GM19328 (cell line): ENCODE measurements around the gene LRP5.
"Not testable (repeated sequence)": the region's sequence is repeated elsewhere in the genome, so short reads cannot be mapped to it uniquely, and the experiment has no call there.

Experiments used
- ATAC-seq: cut with Tn5 transposase; IDR thresholded peaks from one replicate; pipeline ENCODE4 v1.9.1; 2021; ENCODE audit warnings: mild to moderate bottlenecking, moderate library complexity; ENCODE audit not compliant: unreplicated experiment

The LRP5 gene

GRCh38 chr11:68459886-68460740 lies 147.7 kb downstream of the LRP5 start:
- ATAC-seq = peak; percentile 75

DNA sequence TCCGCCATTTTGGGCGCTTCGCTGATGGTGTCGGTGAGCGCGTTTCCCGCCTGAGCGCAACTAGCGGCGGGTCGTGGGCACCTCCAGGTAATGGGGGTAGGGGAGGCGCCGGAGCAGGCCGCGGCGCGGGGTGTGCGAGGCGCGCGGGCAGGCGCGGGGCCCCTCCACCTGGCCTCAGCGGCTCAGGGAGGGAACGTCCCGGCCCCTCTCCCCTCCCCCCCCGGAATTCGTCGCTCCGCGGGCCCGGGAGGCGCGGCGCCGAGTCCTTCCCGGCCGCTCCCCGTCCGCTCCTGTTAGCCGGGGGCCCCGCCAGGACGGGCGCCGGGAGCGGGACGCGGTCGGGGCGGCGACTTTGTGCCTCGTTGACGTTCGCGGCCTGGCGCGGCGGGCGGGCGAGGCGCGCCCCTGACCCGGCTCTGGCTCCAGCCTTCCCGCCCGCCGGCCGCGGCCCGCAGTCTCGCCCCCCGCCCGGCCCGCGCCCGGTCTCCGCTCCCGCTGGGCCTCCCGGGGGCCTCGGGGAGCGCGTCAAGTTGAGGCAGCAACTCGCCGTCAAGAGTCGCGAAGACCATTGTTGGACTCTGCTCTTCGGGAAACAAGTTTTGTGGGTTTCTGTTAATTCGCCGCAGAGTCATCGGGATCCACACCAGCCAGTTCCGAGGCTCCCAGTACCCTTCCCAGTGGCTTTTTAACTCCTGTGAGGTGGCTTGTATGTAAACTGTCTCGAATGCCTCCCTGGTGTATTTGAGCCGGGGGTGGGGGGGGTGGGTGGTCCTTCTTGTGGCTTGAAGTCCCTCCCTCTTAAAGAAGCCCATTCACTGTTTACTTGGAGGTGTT lies 148.6 kb downstream of the LRP5 start, which contains the start of gene PPP6R3:
TSS of gene PPP6R3 (plus strand) at position 12 of the 834 bp plus-strand sequence. CDS start 76,913 bp downstream, outside the sequence.
- peak; percentile 31 for ATAC-seq

GRCh38 chr11:68461575-68461917 lies 149.2 kb downstream of the LRP5 start:
- ATAC-seq = no peak

- no peak for ATAC-seq
Measured at GRCh38 chr11:68463714-68464113, 151.3 kb downstream of the LRP5 start.

DNA sequence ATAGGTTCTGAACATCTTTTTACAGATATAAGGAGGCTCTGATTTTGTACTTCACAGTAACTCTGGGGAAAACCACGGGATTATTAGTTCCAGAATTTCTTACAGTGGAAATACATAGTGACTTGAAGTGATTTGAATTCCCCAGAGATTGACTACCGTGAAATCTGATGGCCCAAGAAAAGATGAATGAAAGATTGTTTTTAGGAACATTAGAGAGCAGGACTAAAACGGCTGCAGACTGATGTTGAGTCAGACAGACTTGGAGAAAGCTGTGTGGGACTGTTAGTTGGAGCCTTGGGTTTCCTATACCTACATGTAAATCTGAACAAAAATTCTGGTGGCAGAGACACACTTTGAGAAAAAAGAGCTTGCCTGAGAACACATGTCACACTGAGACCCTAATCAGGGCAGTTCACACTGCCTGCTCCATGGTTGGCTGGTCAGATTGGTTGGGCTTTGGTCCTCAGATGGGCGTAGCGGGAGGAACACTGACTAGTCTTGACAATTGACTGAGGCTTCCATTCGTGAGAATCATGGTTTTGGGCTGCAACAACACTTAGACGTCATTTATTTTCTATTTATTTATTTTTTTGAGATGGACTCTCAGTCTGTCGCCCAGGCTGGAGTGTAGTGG lies 154.9 kb downstream of the LRP5 start:
- ATAC-seq = no peak

GRCh38 chr11:68468217-68468828 lies 155.9 kb downstream of the LRP5 start:
- ATAC-seq = no peak

DNA sequence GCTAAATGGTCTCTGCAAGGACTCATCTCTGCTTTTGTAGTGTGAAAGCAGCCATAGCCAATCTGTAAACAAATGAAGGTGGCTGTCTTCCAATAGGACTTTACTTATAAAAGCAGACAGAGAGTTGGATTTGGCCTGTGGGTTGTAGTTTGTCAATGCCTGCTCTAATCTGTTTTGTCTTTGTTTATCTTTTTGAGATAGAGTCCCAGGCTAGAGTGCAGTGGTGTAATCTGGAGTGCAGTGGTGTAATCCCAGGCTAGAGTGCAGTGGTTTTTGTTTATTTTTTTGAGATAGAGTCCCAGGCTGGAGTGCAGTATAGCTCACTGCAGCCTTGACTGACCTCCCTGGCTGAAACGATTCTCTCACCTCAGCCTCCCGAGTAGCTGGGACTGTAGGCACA lies 156.7 kb downstream of the LRP5 start:
- ATAC-seq = no peak

DNA sequence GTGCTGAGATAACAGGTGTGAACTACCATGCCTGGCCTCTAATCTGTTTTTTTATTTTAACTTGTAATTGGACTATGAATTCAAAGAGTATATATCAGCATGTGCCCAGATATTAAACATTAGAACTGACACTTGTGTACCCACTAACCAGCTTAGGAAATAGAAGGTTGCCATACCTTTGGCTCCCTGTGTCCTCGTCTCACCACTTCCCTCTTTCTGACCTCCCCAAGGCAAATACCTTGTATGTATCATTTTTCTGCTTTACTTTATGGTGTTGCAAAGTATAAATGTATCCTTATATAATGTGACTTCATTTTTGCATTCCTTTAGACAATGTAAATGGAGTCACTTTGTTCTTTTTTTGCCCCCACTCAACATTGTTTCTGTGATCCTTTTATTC lies 157.3 kb downstream of the LRP5 start:
- ATAC-seq = no peak

DNA sequence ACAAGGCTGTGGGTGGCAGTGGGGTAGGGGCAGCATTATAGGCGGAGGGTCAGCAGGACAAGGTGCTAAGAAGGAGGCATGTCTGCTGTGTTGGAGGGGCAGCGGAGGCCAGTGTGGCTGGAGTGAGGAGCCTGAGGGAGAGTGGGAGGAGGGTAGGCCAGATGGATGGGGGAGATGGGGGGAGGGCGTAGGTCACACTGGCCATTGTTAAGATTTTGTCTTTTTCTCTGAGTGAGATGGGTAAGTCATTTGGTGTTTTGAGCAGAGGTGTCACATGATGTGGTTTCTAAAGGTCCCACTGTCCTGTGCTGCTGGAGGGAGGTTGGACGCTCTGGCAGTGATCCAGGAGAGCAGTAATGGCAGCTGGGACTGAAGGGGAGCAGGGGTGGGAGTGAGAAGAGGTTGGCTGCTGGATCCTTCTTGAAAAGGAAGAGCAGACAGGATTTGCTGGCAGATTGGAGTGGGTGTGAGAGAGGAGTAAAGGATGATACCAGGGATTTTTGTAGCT lies 158.0 kb downstream of the LRP5 start:
- ATAC-seq = no peak

DNA sequence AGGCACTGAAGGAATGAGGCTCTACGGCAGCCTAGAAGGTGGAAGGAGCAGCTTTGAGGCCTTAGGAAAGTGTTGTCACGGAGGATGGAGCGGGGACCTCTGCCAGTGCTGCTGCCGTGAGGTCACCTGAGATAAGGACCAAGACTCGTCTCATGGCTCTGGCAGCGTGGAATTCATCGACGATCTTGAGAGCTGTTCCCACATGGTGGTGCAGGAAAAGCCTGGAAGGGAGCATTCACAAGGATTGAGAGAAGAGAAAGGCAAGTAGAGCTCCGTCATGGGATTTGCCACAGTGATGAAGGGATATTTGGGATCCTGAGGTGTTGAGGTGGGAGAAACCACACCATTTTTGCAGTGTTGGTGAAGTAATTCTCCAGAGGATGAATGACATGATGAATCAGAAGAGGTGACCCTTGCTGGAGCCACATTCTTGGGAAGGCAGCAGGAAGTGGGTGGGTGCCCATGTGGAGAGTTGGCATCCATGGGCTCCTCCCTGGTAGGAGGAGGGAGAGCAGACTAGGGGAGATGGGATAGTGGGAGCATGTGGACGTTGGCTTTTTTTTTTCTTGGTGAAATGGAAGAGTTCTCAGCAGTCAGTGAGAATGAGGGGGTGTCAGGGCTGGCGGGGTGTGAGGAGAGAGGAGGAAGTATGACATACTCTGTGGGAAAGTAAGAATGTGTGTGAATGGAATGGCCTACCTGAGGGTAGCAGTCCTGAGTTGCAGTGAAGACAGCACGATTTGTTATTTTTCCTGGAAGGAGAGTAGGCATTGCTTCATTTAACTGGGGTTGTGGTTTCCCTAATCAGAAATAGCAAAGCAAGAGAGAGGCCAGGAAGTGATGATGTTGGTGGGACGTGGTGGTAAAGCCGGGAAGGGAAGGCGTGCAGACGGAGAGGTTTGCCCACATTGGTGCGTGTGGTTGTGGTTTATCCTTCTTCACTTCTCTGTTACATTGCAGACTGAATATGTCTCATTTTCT lies 159.3 kb downstream of the LRP5 start:
- ATAC-seq = no peak

DNA sequence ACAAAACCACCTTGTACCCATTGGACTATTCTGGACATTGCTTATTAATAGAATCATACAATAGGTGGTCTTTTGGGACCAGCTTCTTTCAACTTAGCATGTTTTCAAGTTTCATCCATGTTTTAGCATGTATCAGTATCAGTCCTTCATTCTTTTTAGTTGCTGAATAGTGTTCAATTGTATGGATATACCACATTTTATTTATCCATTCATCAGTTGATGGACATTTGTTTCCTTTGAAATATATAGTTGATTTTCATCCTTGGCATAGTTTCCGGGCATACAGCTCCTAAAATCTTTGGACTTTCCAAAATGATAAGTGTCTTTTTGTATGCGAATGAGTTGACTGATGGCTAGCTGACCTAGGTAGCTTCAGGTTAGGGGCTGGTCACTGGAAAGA lies 160.4 kb downstream of the LRP5 start:
- ATAC-seq = no peak

DNA sequence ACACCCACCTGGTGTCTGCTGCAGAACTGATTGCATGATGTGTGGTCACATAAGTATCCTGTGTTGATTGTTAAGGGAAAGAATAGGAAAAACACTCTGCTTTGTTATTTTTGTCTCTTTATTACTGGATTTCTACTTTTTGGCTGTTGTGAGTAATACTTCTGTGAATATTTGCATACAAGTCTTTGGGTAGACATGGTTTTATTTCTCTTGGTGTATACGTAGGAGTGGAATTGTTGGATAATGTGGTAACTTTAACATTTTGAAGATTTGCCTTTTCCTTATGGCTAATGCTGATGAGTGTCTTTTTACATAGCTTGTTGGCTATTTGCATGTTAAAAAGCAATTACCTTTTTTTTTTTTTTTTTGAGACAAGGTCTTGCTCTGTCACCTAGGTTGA lies 161.3 kb downstream of the LRP5 start:
- no peak for ATAC-seq

- ATAC-seq = not testable (repeated sequence)
Measured at GRCh38 chr11:68475626-68476025, 163.2 kb downstream of the LRP5 start.

- no peak for ATAC-seq
Measured at GRCh38 chr11:68479390-68479789, 167.0 kb downstream of the LRP5 start.

- no peak for ATAC-seq
Measured at GRCh38 chr11:68480193-68480592, 167.8 kb downstream of the LRP5 start.

GRCh38 chr11:68480852-68481510 lies 168.6 kb downstream of the LRP5 start:
- no peak for ATAC-seq

DNA sequence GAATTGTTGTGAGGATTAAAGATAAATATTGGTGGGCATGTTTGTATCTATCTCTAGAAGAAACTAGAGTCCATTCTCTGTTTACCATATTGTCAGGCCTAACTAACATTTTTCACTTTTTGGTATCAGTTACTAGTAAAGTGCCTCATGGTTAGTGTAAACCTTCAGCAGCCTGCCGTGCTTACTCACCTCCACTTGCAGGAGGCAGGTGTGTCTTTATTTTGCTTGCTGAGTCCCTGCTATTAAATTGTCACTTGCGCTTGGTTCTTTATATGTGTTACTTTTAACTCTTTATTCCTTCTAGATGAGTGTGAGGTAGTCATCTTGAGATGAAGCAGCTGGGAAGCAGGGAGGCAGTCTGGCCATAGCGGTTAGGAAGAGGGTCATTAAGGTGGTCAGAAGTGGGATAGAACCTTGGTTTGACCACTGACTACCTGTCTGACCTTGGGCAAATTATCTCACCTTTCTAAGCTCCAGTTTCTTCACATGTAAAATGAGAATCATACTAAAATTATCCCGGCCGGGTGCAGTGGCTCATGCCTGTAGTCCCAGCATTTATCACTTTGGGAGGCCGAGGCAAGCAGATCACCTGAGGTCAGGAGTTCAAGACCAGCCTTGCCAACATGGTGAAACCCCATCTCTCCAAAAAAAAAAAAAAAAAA lies 169.3 kb downstream of the LRP5 start:
- ATAC-seq = no peak

GRCh38 chr11:68488623-68489022 lies 176.2 kb downstream of the LRP5 start:
- ATAC-seq = no peak
